ENCODE measurements around the gene TEX54.
"Not testable (repeated sequence)": the region's sequence is repeated elsewhere in the genome, so short reads cannot be mapped to it uniquely, and the experiment has no call there.

DNA sequence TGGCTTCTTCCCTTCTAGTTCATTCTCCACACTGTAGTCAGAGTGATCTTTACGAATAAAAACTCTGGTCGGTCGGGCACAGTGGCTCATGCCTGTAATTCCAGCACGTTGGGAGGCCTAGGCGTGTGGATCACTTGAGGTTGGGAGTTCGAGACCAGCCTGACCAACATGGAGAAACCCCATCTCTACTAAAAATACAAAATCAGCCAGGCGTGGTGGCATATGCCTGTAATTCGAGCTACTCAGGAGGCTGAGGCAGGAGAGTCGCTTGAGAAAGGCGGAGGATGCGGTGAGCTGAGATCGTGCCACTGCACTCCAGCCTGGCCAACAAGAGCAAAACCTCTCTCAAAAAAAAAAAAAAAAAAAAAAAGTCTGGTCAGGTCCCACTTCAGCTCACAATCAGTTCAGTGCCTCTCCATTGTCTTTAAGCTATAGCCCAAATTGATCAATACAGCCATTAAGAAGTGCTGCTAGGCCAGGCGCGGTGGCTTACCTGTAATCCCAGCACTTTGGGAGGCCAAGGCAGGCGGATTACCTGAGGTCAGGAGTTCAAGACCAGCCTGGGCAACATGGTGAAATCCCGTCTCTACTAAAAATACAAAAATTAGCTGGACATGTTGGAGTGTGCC, 29.0 kb upstream of the TEX54 start:
- not testable (repeated sequence) for TF ChIP-seq CTCF (conservative IDR thresholded peaks at IDR 0.05; ENCODE audit: low read length); EZH2phosphoT487 (IDR thresholded peaks at IDR 0.05; ENCODE audit: borderline replicate concordance, low read depth, low read length)

Data from OCI-LY7 (cell line).